Transverse colon (tissue), 4 donors: ENCODE results near the gene FAM13A.

ENCODE experiments used
- POLR2AphosphoS5 ChIP-seq, 3 donors: sonication (generic); formaldehyde crosslinking; IDR thresholded peaks; one replicate each; pipeline ENCODE4 v1.6.1; 2016; ENCODE audit warnings: antibody characterized with exemption in 3 of 3
- TF ChIP-seq, protein P1 (sequence below), 5 experiments: fragments of 200-600 bp in 3 of 5; fragments of 450-650 bp in 2 of 5; sonication (generic) in 3 of 5; IDR thresholded peaks; 1 replicate in 2 of 5; 2 replicates in 3 of 5; pipeline ENCODE4 v1.5.1; 2016 to 2017; ENCODE audit warnings: antibody characterized with exemption in 5 of 5, inconsistent platforms in 3 of 5, mild to moderate bottlenecking in 2 of 5, moderate library complexity in 1 of 5

DNA sequence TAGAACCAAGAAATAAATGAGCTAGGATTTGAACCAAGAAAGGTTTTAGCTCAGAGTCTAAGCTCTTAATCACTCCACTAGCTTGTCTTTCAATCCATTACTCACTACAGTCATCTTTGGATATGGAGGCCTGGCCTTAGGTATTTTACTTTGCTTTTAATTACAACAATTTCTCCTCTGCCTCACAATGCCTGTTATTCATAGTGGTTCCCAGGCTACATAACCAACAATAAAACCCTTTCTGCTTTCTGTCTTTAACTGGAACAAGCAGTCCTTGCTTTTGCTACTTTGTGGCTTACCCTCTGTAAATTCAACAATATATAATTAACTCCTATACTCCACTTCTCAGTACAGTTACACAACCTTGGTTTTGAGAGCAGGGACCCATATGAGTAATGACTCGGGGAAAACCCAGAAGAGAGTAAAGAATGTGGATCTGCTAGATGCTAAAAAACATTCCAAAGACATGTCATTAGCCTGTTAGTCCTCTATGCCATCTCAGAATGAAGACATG lies 264.7 kb downstream of the FAM13A start:
- TF ChIP-seq, protein P1, sequence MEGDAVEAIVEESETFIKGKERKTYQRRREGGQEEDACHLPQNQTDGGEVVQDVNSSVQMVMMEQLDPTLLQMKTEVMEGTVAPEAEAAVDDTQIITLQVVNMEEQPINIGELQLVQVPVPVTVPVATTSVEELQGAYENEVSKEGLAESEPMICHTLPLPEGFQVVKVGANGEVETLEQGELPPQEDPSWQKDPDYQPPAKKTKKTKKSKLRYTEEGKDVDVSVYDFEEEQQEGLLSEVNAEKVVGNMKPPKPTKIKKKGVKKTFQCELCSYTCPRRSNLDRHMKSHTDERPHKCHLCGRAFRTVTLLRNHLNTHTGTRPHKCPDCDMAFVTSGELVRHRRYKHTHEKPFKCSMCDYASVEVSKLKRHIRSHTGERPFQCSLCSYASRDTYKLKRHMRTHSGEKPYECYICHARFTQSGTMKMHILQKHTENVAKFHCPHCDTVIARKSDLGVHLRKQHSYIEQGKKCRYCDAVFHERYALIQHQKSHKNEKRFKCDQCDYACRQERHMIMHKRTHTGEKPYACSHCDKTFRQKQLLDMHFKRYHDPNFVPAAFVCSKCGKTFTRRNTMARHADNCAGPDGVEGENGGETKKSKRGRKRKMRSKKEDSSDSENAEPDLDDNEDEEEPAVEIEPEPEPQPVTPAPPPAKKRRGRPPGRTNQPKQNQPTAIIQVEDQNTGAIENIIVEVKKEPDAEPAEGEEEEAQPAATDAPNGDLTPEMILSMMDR (IDR thresholded peaks at IDR 0.05) = no peak
- peak in 1 of 3 donors; percentile 10 for TF ChIP-seq POLR2AphosphoS5 (IDR thresholded peaks at IDR 0.05)
